IMR-90 (cell line): ENCODE data around the gene C22orf15. TPM values are rescaled to one million over a fixed set of nuclear protein-coding genes. Genes with fewer than 3 reads are reported as not detected.

Experiments used
- ATAC-seq: fragments of 200-7000 bp; cut with Tn5 transposase; 2 replicates; pipeline ENCODE4 v1.9.1; 2020; ENCODE audit warnings: low read depth, mild to moderate bottlenecking, moderate library complexity
- BruUV-seq: library from RNA; stranded (reverse); fragments of 400-500 nt; replicated peaks from 2 replicates; lab custom pipeline; 2021; lab: Mats Ljungman, UMichigan
- CTCF ChIA-PET: fragments of 300-600 bp; formaldehyde crosslinking; extraction: SDS; loops from one replicate; lab custom pipeline; 2021; ENCODE audit warnings: antibody characterized with exemption; lab: Yijun Ruan, JAX
- POLR2A ChIA-PET: fragments of 300-600 bp; sonication (Branson Sonifier 250); formaldehyde crosslinking; loops from one replicate; lab custom pipeline; 2022; ENCODE audit warnings: antibody characterized with exemption; ENCODE audit not compliant: unreplicated experiment; lab: Charles Lee
- DNase-seq: peaks from one replicate; pipeline ENCODE4 v3.0.0; 2013
- H2AFZ ChIP-seq: replicated peaks from 2 replicates; pipeline ENCODE3; 2013; ENCODE audit warnings: low read length, mild to moderate bottlenecking; ENCODE audit not compliant: poor library complexity
- H2AK5ac ChIP-seq: 2 replicates; pipeline ENCODE4 v1.6.1; 2013; ENCODE audit warnings: low read depth, low read length, inconsistent platforms
- H2AK9ac ChIP-seq: replicated peaks from 2 replicates; pipeline ENCODE3; 2013; ENCODE audit warnings: mild to moderate bottlenecking, low read depth, low read length, moderate library complexity; ENCODE audit not compliant: poor library complexity
- H2BK120ac ChIP-seq: 2 replicates; pipeline ENCODE4 v1.6.1; 2013; ENCODE audit warnings: low read depth, low read length, inconsistent platforms
- H2BK15ac ChIP-seq: 3 replicates; pipeline ENCODE4 v1.6.1; 2013; ENCODE audit warnings: low read depth, low read length, inconsistent platforms
- H2BK20ac ChIP-seq: 2 replicates; pipeline ENCODE4 v1.6.1; 2013; ENCODE audit warnings: low read depth, mild to moderate bottlenecking, inconsistent platforms, low read length, moderate library complexity
- H2BK5ac ChIP-seq: 2 replicates; pipeline ENCODE4 v1.6.1; 2013; ENCODE audit warnings: mild to moderate bottlenecking, low read depth, low read length, inconsistent platforms; ENCODE audit not compliant: poor library complexity, severe bottlenecking
- H3K14ac ChIP-seq: replicated peaks from 2 replicates; pipeline ENCODE4 v1.6.1; 2013; ENCODE audit warnings: low read depth, low read length, inconsistent platforms
- H3K18ac ChIP-seq: 2 replicates; pipeline ENCODE4 v1.6.1; 2013; ENCODE audit warnings: low read depth, low read length, control low read depth
- H3K23ac ChIP-seq: 2 replicates; pipeline ENCODE4 v1.6.1; 2013; ENCODE audit warnings: low read depth, low read length, inconsistent platforms
- H3K27ac ChIP-seq: 2 replicates; pipeline ENCODE4 v1.5.1; 2013; ENCODE audit warnings: mild to moderate bottlenecking, control low read depth, low read length; ENCODE audit not compliant: insufficient read depth
- H3K27me3 ChIP-seq: 2 replicates; pipeline ENCODE4 v1.6.1; 2013; ENCODE audit warnings: low read length; ENCODE audit not compliant: control insufficient read depth, insufficient read depth
- H3K36me3 ChIP-seq: 2 replicates; pipeline ENCODE4 v1.6.1; 2013; ENCODE audit warnings: low read length, mixed read lengths; ENCODE audit not compliant: control insufficient read depth, insufficient read depth
- H3K4ac ChIP-seq: 2 replicates; pipeline ENCODE4 v1.6.1; 2013; ENCODE audit warnings: low read depth, low read length, inconsistent platforms
- H3K4me1 ChIP-seq: 2 replicates; pipeline ENCODE4 v1.6.1; 2013; ENCODE audit warnings: low read length, mixed read lengths; ENCODE audit not compliant: control insufficient read depth, insufficient read depth
- H3K4me2 ChIP-seq: 2 replicates; pipeline ENCODE4 v1.6.1; 2013; ENCODE audit warnings: low read depth, mild to moderate bottlenecking, control low read depth, low read length, moderate library complexity
- H3K4me3 ChIP-seq: 2 replicates; pipeline ENCODE4 v1.5.1; 2013; ENCODE audit warnings: low read depth, mild to moderate bottlenecking, control low read depth, low read length, moderate library complexity; ENCODE audit not compliant: insufficient read depth
- H3K56ac ChIP-seq: 2 replicates; pipeline ENCODE4 v1.6.1; 2013; ENCODE audit warnings: low read length, inconsistent platforms; ENCODE audit not compliant: insufficient read depth; ENCODE audit errors: extremely low read depth
- H3K79me1 ChIP-seq, 2 experiments: 2 replicates each; pipeline ENCODE4 v1.6.1; 2013; ENCODE audit warnings: low read length in 2 of 2, inconsistent platforms in 1 of 2, low read depth in 1 of 2
- H3K9ac ChIP-seq: 2 replicates; pipeline ENCODE4 v1.6.1; 2013; ENCODE audit warnings: low read depth, low read length, control low read depth
- H3K9me1 ChIP-seq: 2 replicates; pipeline ENCODE4 v1.6.1; 2013; ENCODE audit warnings: low read length, inconsistent platforms; ENCODE audit not compliant: insufficient read depth
- H3K9me3 ChIP-seq: 2 replicates; pipeline ENCODE4 v1.6.1; 2013; ENCODE audit warnings: low read length; ENCODE audit not compliant: control insufficient read depth, insufficient read depth
- H4K20me1 ChIP-seq: 2 replicates; pipeline ENCODE4 v1.6.1; 2013; ENCODE audit warnings: low read length, inconsistent platforms; ENCODE audit not compliant: insufficient read depth
- H4K5ac ChIP-seq: 2 replicates; pipeline ENCODE4 v1.6.1; 2013; ENCODE audit warnings: mild to moderate bottlenecking, low read depth, low read length, control low read depth
- H4K8ac ChIP-seq, 2 experiments: 2 replicates each; pipeline ENCODE4 v1.6.1; 2013; ENCODE audit warnings: low read depth in 2 of 2, low read length in 2 of 2, control low read depth in 1 of 2, inconsistent platforms in 1 of 2
- H4K91ac ChIP-seq: 2 replicates; pipeline ENCODE4 v1.6.1; 2013; ENCODE audit warnings: low read depth, low read length, inconsistent platforms; ENCODE audit not compliant: insufficient read depth
- BHLHE40 ChIP-seq: fragments of 150-350 bp; IDR thresholded peaks from 2 replicates; pipeline ENCODE4 v1.6.1; 2016; ENCODE audit warnings: mild to moderate bottlenecking, low read depth, low read length
- CTCF ChIP-seq: conservative IDR thresholded peaks from 2 replicates; pipeline ENCODE4 v1.5.1; 2012; ENCODE audit warnings: mild to moderate bottlenecking, low read depth, low read length, improper control_type of control experiment
- ELK1 ChIP-seq: fragments of 150-350 bp; IDR thresholded peaks from 2 replicates; pipeline ENCODE4 v1.6.1; 2016; ENCODE audit warnings: low read depth, mild to moderate bottlenecking, low read length, moderate library complexity, borderline replicate concordance
- FOS ChIP-seq: fragments of 150-350 bp; IDR thresholded peaks from 2 replicates; pipeline ENCODE4 v1.6.1; 2016; ENCODE audit warnings: low read depth, low read length
- MAFK ChIP-seq: IDR thresholded peaks from 2 replicates; pipeline ENCODE4 v1.6.1; 2012; ENCODE audit warnings: low read depth, low read length, improper control_type of control experiment
- MAZ ChIP-seq: IDR thresholded peaks from 2 replicates; pipeline ENCODE4 v1.6.1; 2012; ENCODE audit warnings: low read depth, mild to moderate bottlenecking, low read length, improper control_type of control experiment, moderate library complexity, borderline replicate concordance
- MXI1 ChIP-seq: IDR thresholded peaks from 2 replicates; pipeline ENCODE4 v1.6.1; 2012; ENCODE audit warnings: low read depth, mild to moderate bottlenecking, low read length, moderate library complexity, borderline replicate concordance
- POLR2A ChIP-seq: IDR thresholded peaks from 2 replicates; pipeline ENCODE4 v1.6.1; 2012; ENCODE audit warnings: mild to moderate bottlenecking, low read depth, low read length
- RFX5 ChIP-seq: IDR thresholded peaks from 2 replicates; pipeline ENCODE4 v1.8.0; 2012; ENCODE audit warnings: low read depth, mild to moderate bottlenecking, low read length, moderate library complexity
- WGBS, 2 experiments: methylation state at CpG; one replicate each; pipeline versions ENCODE4 v1.1.5 to v1.1.7; 2013; ENCODE audit warnings: missing lambda C conversion rate in 2 of 2; ENCODE audit not compliant: insufficient read length in 1 of 2; ENCODE audit errors: extremely low coverage in 2 of 2; 5-methylcytosine and 5-hydroxymethylcytosine counted together
- dilution Hi-C: fragments of 300-500 bp; cut with HindIII; formaldehyde crosslinking; loops from one replicate; pipeline ENCODE4 v1.14.3; 2018; ENCODE audit warnings: low sequenced_read_pairs; ENCODE audit not compliant: unreplicated experiment
- in situ Hi-C: fragments of 300-500 bp; cut with MboI; formaldehyde crosslinking; loops from 3 replicates; pipeline ENCODE4 v1.14.3; 2019; ENCODE audit warnings: low sequenced_read_pairs, inconsistent platforms, mixed read lengths
- intact Hi-C: fragments of 100-400 bp; cut with micrococcal nuclease; formaldehyde crosslinking; loops from 2 replicates; pipeline ENCODE4 v1.10.0; 2022
- polyA plus RNA-seq, 3 experiments: library from polyadenylated mRNA; depleted of rRNA; stranded (reverse); fragments of >200 nt; gene quantifications; 2 replicates each; pipeline ENCODE4 v1.2.3, GENCODE V29; 2012; ENCODE audit warnings: low replicate concordance in 1 of 3
- total RNA-seq: library from RNA; depleted of rRNA; stranded (reverse); fragments of >200 nt; gene quantifications from 2 replicates; pipeline ENCODE4 v1.2.3, GENCODE V29; 2012

The C22orf15 gene
- total and polyA plus RNA-seq, 2 of the 4 experiments (the other 2 are of a cell fraction) = 2.3 to 3.1 TPM

- dilution Hi-C loops (no loop called here), intact Hi-C loops (no loop called here), in situ Hi-C loops (no loop called here)
- ChIA-PET CTCF (interaction anchor here (0.7 kb wide), 1 partner anchor 1916 kb away, joined by 3 read pairs; no protein-coding TSS in a partner anchor), POLR2A (no interaction called here)
- no peak overlapping the region for H2AK5ac ChIP-seq
- no peak overlapping the region for H3K4ac ChIP-seq
- H2BK15ac ChIP-seq = no peak overlapping the region
- ATAC-seq (no peak), DNase-seq (no peak)
- H3K9me1 ChIP-seq = no peaks in the 10 kb centered on the region
- H3K27ac ChIP-seq = no peak overlapping the region
- H3K14ac ChIP-seq = no peak overlapping the region
- no peak overlapping the region for H3K4me2 ChIP-seq
- H3K36me3 ChIP-seq = no peaks in the 10 kb centered on the region
- H2BK5ac ChIP-seq = no peak overlapping the region
- H2AK9ac ChIP-seq = no peak overlapping the region
- H4K5ac ChIP-seq = no peak overlapping the region
- TF ChIP-seq MXI1 (no peak), RFX5 (no peak), BHLHE40 (no peak), POLR2A (no peak), MAFK (no peak), ELK1 (no peak), MAZ (no peak), CTCF (no peak), FOS (no peak)
- H3K9me3 ChIP-seq = no peaks in the 10 kb centered on the region
- no peaks in the 10 kb centered on the region for H4K20me1 ChIP-seq
- no peak overlapping the region for H3K56ac ChIP-seq
- no peak overlapping the region for H3K4me3 ChIP-seq
- H2BK20ac ChIP-seq = no peak overlapping the region
- BruUV-seq = no TSS peak
- no peak overlapping the region for H3K23ac ChIP-seq
- WGBS, 2 experiments = no CpG with 5 or more reads among the region's 6 CpGs
- H3K79me1 ChIP-seq = peaks cover 6% of the 10 kb centered on the region in 2 experiments; a peak in 3 of 4 replicates
- H3K4me1 ChIP-seq = no peaks in the 10 kb centered on the region; the same call in 1 of the 2 replicates
- no peak overlapping the region for H3K18ac ChIP-seq
- no peak overlapping the region for H4K91ac ChIP-seq
- H4K8ac ChIP-seq = no peak overlapping the region
- peak overlapping the region; percentile 13 for H2AFZ ChIP-seq
- no peak overlapping the region for H2BK120ac ChIP-seq
- no peak overlapping the region for H3K9ac ChIP-seq
- 0 out of 2 replicates have a peak, but pooled peaks cover 1% of the 10 kb centered on the region for H3K27me3 ChIP-seq
Measured at GRCh38 chr22:23754980-23755636, 7.7 kb upstream of the C22orf15 start.
